CD14-positive monocyte (primary cell): ENCODE results near the gene STOML2. TPM values are rescaled to one million over a fixed set of nuclear protein-coding genes. Genes with fewer than 3 reads are reported as not detected.
A peak's percentile ranks its signal among the peaks of the same experiment; 100 is the strongest.

Experiments
- DNase-seq, 3 donors: peaks; one replicate each; pipeline ENCODE4 v3.0.0-alpha.2; 2011 to 2022
- H2AFZ ChIP-seq: 2 replicates; pipeline ENCODE4 v1.6.0; 2012; ENCODE audit warnings: mild to moderate bottlenecking, low read depth, low read length, inconsistent platforms; ENCODE audit not compliant: insufficient read depth, poor library complexity, severe bottlenecking
- H3K27ac ChIP-seq, 2 donors: 1 replicate in 1 of 2; 2 replicates in 1 of 2; pipeline ENCODE4 v1.5.1; 2012 to 2013; ENCODE audit warnings: low read length in 2 of 2, control low read depth in 1 of 2, inconsistent platforms in 1 of 2, low read depth in 1 of 2, mild to moderate bottlenecking in 1 of 2
- H3K27me3 ChIP-seq, 2 donors: one replicate each; pipeline versions ENCODE4 v1.6.0 to v1.6.1; 2011 to 2013; ENCODE audit warnings: low read length in 2 of 2; ENCODE audit not compliant: control insufficient read depth in 2 of 2, insufficient read depth in 2 of 2
- H3K36me3 ChIP-seq, 2 donors: replicated peaks in 1 of 2; 1 replicate in 1 of 2; 2 replicates in 1 of 2; pipeline versions ENCODE4 v1.5.1 to v1.6.1; 2012 to 2013; ENCODE audit warnings: low read length in 2 of 2, control low read depth in 1 of 2, inconsistent platforms in 1 of 2, mild to moderate bottlenecking in 1 of 2; ENCODE audit not compliant: insufficient read depth in 2 of 2, control insufficient read depth in 1 of 2
- H3K4me1 ChIP-seq, 2 donors: 1 replicate in 1 of 2; 2 replicates in 1 of 2; pipeline versions ENCODE4 v1.5.1 to v1.6.1; 2012 to 2013; ENCODE audit warnings: low read length in 2 of 2, control low read depth in 1 of 2, inconsistent platforms in 1 of 2, mild to moderate bottlenecking in 1 of 2, moderate library complexity in 1 of 2; ENCODE audit not compliant: insufficient read depth in 2 of 2, control insufficient read depth in 1 of 2
- H3K4me2 ChIP-seq: replicated peaks from 2 replicates; pipeline ENCODE3; 2012; ENCODE audit warnings: low read length, moderate library complexity, mild to moderate bottlenecking; ENCODE audit not compliant: poor library complexity, severe bottlenecking; ENCODE audit errors: extremely low read depth
- H3K4me3 ChIP-seq, 3 experiments: fragments of 200-600 bp in 1 of 3; sonication (generic) in 1 of 3; replicated peaks in 1 of 3; 1 replicate in 2 of 3; 2 replicates in 1 of 3; pipeline ENCODE4 v1.5.1; 2011 to 2013; ENCODE audit warnings: low read length in 3 of 3, mild to moderate bottlenecking in 3 of 3, control low read depth in 2 of 3, low read depth in 2 of 3, inconsistent platforms in 1 of 3, moderate library complexity in 1 of 3
- H3K79me2 ChIP-seq: 2 replicates; pipeline ENCODE4 v1.6.0; 2012; ENCODE audit warnings: mild to moderate bottlenecking, control low read depth, inconsistent platforms, low read length, moderate library complexity; ENCODE audit not compliant: insufficient read depth
- H3K9ac ChIP-seq: 2 replicates; pipeline ENCODE4 v1.6.0; 2017; ENCODE audit warnings: low read length, mild to moderate bottlenecking; ENCODE audit not compliant: insufficient read depth, poor library complexity, severe bottlenecking
- H3K9me3 ChIP-seq, 2 donors: replicated peaks in 1 of 2; 1 replicate in 1 of 2; 2 replicates in 1 of 2; pipeline versions ENCODE4 v1.5.1 to v1.6.1; 2012 to 2013; ENCODE audit warnings: low read length in 2 of 2, control low read depth in 1 of 2; ENCODE audit not compliant: control insufficient read depth in 1 of 2, insufficient read depth in 1 of 2
- H4K20me1 ChIP-seq: 2 replicates; pipeline ENCODE4 v1.6.0; 2012; ENCODE audit warnings: mild to moderate bottlenecking, low read length, control low read depth, moderate library complexity; ENCODE audit not compliant: insufficient read depth
- H3K27ac Mint-ChIP-seq, 7 donors: one replicate each; pipeline ENCODE4 v1.8.0; 2020; ENCODE audit warnings: mild to moderate bottlenecking in 7 of 7, mixed read lengths in 7 of 7, moderate library complexity in 6 of 7, inconsistent platforms in 2 of 7
- H3K27me3 Mint-ChIP-seq, 3 donors: one replicate each; pipeline ENCODE4 v1.8.0; 2021 to 2022; ENCODE audit warnings: low read depth in 3 of 3, mild to moderate bottlenecking in 3 of 3, mixed read lengths in 3 of 3, moderate library complexity in 3 of 3, inconsistent platforms in 1 of 3
- H3K36me3 Mint-ChIP-seq, 2 donors: one replicate each; pipeline ENCODE4 v1.8.0; 2020; ENCODE audit warnings: mixed read lengths in 2 of 2, inconsistent platforms in 1 of 2, mild to moderate bottlenecking in 1 of 2
- H3K4me1 Mint-ChIP-seq: one replicate; pipeline ENCODE4 v1.8.0; 2020; ENCODE audit warnings: mild to moderate bottlenecking, mixed read lengths
- H3K4me3 Mint-ChIP-seq, 2 donors: one replicate each; pipeline ENCODE4 v1.8.0; 2020; ENCODE audit warnings: mild to moderate bottlenecking in 2 of 2, mixed read lengths in 2 of 2, moderate library complexity in 1 of 2
- H3K9me3 Mint-ChIP-seq, 7 donors: one replicate each; pipeline ENCODE4 v1.8.0; 2020 to 2022; ENCODE audit warnings: mixed read lengths in 7 of 7, mild to moderate bottlenecking in 6 of 7, moderate library complexity in 6 of 7, inconsistent platforms in 2 of 7
- WGBS: methylation state at CpG from one replicate; pipeline ENCODE4 v1.1.5; 2013; ENCODE audit warnings: missing lambda C conversion rate; ENCODE audit not compliant: insufficient coverage; 5-methylcytosine and 5-hydroxymethylcytosine counted together
- intact Hi-C, 2 donors: fragments of 100-400 bp; cut with micrococcal nuclease; formaldehyde crosslinking; loops; one replicate each; pipeline versions ENCODE4 v1.15.0 to v1.15.1; 2023
- polyA plus RNA-seq, 3 donors: library from polyadenylated mRNA; depleted of rRNA in 1 of 3; unstranded in 2 of 3; stranded (reverse) in 1 of 3; fragments of 300-500 nt in 2 of 3; fragments of >200 nt in 1 of 3; fragmentation: Illumina TruSeq in 2 of 3; gene quantifications; 1 replicate in 2 of 3; 2 replicates in 1 of 3; pipeline ENCODE4 v1.2.3, GENCODE V29; 2012 to 2021
- TF ChIP-seq, protein P1 (sequence below): fragments of 200-600 bp; IDR thresholded peaks from one replicate; pipeline ENCODE4 v1.8.0; 2022; ENCODE audit warnings: antibody characterized with exemption, mild to moderate bottlenecking

STOML2 gene
- polyA plus RNA-seq, 3 donors, result 45.5 to 62.0 (median 50.3) TPM

DNA sequence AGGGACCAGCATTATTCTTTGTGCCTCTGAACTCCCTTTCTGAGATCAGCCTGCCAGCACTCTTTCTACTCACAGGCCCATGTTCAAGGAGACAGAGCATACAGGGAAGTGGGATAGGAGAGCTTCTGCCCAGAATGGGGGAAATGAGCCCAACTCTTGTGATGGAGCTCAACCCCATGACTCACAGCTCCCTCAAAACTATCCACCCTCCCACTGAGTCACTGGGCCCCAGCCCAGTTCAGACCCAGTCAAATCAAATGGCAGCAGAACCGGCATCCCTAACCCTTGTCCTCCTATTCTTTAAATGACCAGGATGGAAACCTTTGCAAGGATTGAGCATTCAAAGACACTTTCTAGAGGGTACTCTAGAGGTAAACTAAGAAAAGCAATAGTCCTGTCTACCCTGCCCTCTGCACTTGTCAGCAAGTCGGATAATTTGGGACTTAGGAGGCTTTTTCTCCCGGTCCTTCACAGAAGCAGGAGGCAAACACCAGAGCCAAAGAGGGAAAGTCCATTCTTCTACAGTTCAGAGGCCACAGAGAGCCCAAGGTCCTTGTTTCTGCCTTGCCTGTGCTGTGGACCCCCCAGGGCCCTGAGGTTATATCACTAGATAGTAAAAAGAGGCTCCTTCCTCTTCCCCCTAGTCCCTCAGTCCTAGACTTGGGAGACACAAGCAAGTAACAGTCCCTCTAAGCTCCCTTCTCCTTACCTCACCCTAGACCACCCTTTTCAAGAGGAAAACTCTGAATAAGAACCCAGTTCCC lies 9.5 kb upstream of the STOML2 start:
- Mint-ChIP-seq H3K4me3 (peak overlapping the region; percentile 86 to 96), H3K27ac (peak overlapping the region; percentile 99 to 100 (median 100)), H3K4me1 (peaks cover 64% of the 10 kb centered on the region), H3K36me3 (peaks cover 23 to 46% of the 10 kb centered on the region in 2 donors), H3K9me3 (peaks cover 0 to 3% (median 0%) of the 10 kb centered on the region in 7 donors), H3K27me3 (peaks cover 0 to 6% (median 0%) of the 10 kb centered on the region in 3 donors)
- Histone ChIP-seq H3K27ac (peak overlapping the region; percentile 94 to 95), H3K9me3 (no peaks in the 10 kb centered on the region), H3K4me1 (peaks cover 60 to 70% of the 10 kb centered on the region in 2 donors), H3K4me3 (peak overlapping the region; percentile 41 to 77 (median 51)), H3K4me2 (peak overlapping the region; percentile 67), H3K79me2 (peaks cover 74% of the 10 kb centered on the region), H3K36me3 (peaks cover 15 to 25% of the 10 kb centered on the region in 2 donors), H4K20me1 (peaks cover 64% of the 10 kb centered on the region), H3K27me3 (no peaks in the 10 kb centered on the region), H2AFZ (no peak overlapping the region), H3K9ac (peak overlapping the region; percentile 75)
- WGBS, result 100% methylated on average over 2 of the region's 3 CpGs
- intact Hi-C loops, result loop anchor here (5.0 to 10.0 kb wide), 6 partner anchors 40 to 620 kb away; partner anchors contain the start of genes CCDC107 (in 1 of the 2), CCL27 (in 1 of the 2), CREB3 (in 1 of the 2) and RMRP (in 1 of the 2)
- TF ChIP-seq, protein P1, sequence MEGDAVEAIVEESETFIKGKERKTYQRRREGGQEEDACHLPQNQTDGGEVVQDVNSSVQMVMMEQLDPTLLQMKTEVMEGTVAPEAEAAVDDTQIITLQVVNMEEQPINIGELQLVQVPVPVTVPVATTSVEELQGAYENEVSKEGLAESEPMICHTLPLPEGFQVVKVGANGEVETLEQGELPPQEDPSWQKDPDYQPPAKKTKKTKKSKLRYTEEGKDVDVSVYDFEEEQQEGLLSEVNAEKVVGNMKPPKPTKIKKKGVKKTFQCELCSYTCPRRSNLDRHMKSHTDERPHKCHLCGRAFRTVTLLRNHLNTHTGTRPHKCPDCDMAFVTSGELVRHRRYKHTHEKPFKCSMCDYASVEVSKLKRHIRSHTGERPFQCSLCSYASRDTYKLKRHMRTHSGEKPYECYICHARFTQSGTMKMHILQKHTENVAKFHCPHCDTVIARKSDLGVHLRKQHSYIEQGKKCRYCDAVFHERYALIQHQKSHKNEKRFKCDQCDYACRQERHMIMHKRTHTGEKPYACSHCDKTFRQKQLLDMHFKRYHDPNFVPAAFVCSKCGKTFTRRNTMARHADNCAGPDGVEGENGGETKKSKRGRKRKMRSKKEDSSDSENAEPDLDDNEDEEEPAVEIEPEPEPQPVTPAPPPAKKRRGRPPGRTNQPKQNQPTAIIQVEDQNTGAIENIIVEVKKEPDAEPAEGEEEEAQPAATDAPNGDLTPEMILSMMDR, result no peak
- peak; percentile 94 to 97 (median 96) for DNase-seq

DNA sequence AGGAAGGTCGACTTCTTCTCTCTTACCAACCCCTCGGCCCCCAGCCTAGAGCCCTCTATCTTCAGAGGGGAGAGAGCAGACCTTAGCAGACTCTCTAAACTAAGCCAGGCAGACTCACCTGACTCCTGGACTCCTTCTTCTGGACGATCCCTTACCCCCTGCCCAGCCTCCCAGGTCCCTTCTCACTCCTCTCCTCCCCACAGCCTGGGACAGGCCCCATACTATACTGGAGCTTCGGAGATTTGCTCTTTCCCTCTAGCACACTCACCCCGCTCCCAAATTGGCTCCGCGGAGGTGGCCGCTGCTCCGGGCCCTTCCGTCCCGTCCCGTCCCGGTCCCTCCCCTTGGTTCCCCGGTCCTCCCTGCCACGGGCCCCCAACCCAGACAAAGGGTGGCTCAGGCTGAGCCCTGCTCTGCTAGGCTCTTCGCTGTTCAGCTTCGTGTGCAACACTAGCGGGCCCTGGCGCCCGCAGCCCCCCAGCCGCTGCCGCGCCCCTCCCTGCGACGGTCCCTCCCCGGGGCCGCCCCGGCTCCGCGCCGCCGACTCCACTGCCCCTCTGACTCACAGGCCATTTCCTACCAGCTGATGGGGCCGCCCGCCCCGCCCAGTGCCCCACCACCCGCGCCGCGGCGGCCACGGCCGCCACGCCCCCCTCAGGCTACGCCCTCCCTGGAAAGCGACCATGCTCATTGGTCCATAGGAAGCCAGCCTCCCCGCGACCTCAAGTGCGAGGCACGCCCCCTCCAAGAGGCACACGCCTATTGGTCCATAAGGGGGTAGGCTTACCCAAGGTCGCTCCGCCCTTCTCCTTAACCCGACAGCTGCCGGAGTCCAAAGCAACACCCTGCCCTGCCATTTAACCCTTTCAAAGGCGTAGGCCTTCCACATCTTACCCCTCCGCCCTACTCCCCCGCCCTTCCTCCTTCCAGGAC lies 8.3 kb upstream of the STOML2 start:
- peak overlapping the region; percentile 99 to 100 (median 100) for H3K27ac Mint-ChIP-seq
- Histone ChIP-seq H3K79me2 (peaks cover 74% of the 10 kb centered on the region), H3K36me3 (peaks cover 27 to 36% of the 10 kb centered on the region in 2 donors), H3K4me1 (peaks cover 50 to 58% of the 10 kb centered on the region in 2 donors), H3K9ac (peak overlapping the region; percentile 80), H3K4me3 (peak overlapping the region; percentile 68 to 77 (median 69)), H2AFZ (peak overlapping the region; percentile 43), H3K9me3 (no peaks in the 10 kb centered on the region), H4K20me1 (peaks cover 76% of the 10 kb centered on the region), H3K27me3 (no peaks in the 10 kb centered on the region), H3K27ac (peak overlapping the region; percentile 94 to 95), H3K4me2 (peak overlapping the region; percentile 71)
- WGBS, result under 1% methylated on average over 53 of the region's 57 CpGs
- peaks cover 30 to 58% of the 10 kb centered on the region in 2 donors for H3K36me3 Mint-ChIP-seq
- peaks cover 0 to 3% (median 0%) of the 10 kb centered on the region in 7 donors for H3K9me3 Mint-ChIP-seq
- DNase-seq, result peak; percentile 98 to 99 (median 99)
- H3K27me3 Mint-ChIP-seq, result peaks cover 0 to 8% (median 0%) of the 10 kb centered on the region in 3 donors
- TF ChIP-seq, protein P1, result no peak
- intact Hi-C loops, result loop anchor here (5.0 to 10.0 kb wide), 6 partner anchors 39 to 621 kb away; partner anchors contain the start of genes CCDC107 (in 1 of the 2), CCL27 (in 1 of the 2), CREB3 (in 1 of the 2) and RMRP (in 1 of the 2)
- peak overlapping the region; percentile 86 to 96 for H3K4me3 Mint-ChIP-seq
- peaks cover 52% of the 10 kb centered on the region for H3K4me1 Mint-ChIP-seq
